ENCODE measurements around the gene RERE.

Gene RERE

GRCh38 chr1:8317647-8318381, 499.6 kb downstream of the RERE start, which contains the start of gene SLC45A1:
TSS of gene SLC45A1 (plus strand) at chr1:8318114. CDS start at chr1:8324330, 6,216 bp downstream.
- peak in 54 of 56 donors; percentile 10 to 86 (median 63) for DNase-seq

DNA sequence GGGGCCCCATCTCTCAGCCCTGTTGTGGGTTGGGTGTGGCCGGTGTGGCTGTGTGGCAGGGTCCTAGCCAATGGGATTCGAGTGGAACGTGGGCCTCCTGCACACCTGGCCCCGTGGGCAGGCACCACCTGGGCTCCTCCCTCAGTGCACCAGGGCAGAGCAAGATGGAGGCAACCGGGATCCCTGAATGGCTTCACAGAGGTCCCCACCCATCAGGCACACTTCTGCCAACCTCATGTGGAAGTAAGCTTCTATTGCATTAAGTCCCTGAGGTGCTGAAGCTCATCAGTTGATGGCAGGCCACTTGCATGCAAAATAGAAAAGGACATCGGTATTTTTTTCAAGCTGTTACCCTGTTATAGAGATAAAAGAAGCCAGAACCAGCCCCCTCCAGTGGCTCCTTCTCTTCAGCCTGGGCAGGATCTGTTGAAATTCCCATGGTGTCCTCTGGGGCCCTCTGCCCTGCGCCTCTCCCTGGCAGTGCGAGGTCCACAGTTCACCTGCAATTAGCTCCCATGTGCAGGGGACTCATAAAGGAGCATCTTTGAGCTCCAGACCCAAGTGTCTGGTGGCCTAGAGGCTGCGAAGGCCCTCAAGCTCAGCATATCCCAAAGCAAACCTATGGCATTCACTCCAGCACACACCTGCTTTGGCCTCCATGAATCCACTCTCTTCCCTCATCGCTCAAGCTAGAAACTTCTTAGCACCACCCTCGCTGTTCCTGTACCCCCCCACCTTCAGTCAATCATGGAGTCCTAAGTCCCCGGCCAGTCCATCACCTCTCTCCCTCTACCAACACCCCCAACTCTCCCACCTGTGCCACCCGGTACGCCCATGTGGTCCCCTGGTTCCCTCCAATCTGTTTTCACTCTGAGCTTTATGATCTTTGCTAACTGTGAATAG, 501.6 kb downstream of the RERE start:
- no peak for DNase-seq

DNA sequence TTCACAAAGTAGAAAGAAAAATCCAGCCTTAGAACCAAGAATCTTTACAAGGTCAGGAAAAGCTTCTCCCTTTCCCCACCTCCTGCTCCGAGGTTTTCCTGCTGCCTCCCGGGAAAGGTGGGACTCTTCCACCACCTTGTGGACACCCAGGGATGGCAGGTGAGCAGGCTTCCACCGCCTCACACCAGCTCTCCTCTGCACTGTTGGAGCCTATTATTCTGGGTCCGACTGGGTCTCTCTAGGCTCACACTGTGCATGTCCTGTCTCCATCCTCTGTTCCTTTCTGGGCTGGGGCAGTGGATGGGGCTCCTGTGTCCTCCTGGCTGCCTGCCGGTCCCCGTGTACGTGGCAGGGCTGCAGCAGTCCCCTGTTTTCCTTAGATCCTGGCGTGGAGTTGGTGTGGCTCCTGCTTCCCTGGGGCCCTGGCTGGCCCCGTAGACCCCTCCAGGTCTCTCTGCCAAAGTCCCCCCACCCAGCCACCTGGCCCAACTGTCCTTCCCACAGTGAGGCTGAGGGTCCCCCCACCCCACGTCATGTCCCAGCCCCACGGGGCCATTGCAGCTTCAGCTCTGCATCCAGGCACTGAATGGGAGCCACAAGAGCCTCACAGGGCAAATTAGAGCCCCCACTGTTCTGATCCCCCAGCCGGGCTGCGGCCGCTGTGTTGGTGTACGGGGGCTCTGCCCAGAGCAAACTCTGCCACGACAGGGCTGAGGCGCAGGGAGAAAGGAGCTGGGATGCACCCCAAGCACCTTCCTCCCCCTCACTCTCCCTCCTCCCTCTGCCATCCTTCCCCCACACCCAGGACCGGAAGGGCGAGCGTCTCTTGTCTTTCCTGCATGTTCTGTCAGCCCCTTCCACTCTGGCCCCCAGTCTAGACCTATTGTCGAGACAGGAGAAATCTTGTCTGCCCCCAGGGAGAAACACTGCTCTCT, 502.8 kb downstream of the RERE start:
- DNase-seq = peak in 47 of 56 donors; percentile 4 to 84 (median 41)

- no peak for DNase-seq
These were observed 504.2 kb downstream of the RERE start for GRCh38 chr1:8313231-8313630.

GRCh38 chr1:8312235-8313218, 504.9 kb downstream of the RERE start:
- peak in 1 of 56 donors; percentile 13 for DNase-seq

GRCh38 chr1:8311068-8311718, 506.2 kb downstream of the RERE start:
- no peak for DNase-seq

DNA sequence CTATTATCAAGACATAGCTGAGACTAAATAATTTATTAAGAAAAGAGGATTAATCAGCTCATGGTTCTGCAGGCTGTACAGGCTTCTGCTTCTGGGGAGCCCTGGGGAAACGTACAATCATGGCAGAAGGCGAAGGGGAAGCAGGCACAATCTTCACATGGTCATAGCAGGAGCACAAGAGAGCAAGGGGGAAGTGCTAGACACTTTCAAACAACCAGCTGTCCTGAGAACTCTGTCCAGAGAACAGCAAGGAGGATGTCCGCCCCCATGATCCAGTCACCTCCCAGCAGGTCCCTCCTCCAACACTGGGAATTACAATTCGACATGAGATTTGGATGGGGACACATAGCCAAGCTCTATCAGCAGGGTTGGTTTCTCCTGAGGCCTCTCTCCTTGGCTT, 509.8 kb downstream of the RERE start:
- DNase-seq = no peak

GRCh38 chr1:8303876-8304275, 513.6 kb downstream of the RERE start:
- no peak for DNase-seq

DNA sequence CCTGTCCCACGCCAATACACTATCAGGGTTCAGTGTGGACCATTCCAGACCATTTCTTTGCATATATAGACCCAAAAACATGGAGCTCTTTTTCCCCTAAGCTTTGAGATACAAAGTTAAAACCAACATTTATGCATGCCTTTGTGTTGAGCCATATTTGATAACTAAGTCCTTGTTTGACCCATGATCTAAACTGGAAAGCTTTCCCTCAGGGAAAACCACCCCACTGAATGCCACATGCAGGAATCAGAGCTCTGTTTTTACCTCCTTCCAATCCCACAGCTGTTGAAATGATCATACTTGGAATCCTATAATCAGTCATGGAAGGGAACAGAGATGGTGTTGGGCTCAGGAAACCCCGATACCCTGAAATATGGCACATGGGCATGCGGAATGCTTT, 514.3 kb downstream of the RERE start:
- no peak for DNase-seq
